ENCODE measurements around the gene PRLHR. TPM values are rescaled to one million over a fixed set of nuclear protein-coding genes. Genes with fewer than 3 reads are reported as not detected.

Gene PRLHR
- total RNA-seq, 1 experiment from 2014 or later = not detected

- Histone ChIP-seq H3K9me3 (ENCODE audit: low read depth, low read length, poor library complexity, severe bottlenecking) (no peaks in the 10 kb centered on the region), H3K4me3 (ENCODE audit: low read depth, low read length, poor library complexity, severe bottlenecking) (no peak overlapping the region), H3K36me3 (ENCODE audit: insufficient read depth, low read length, poor library complexity, severe bottlenecking) (no peaks in the 10 kb centered on the region), H3K27me3 (replicated peaks; ENCODE audit: insufficient read depth, low read depth, low read length, poor library complexity) (peaks cover 75% of the 10 kb centered on the region), H3K27ac (ENCODE audit: low read depth, low read length, poor library complexity, severe bottlenecking) (no peak overlapping the region), H3K4me1 (ENCODE audit: insufficient read depth, low read length, poor library complexity, severe bottlenecking) (no peaks in the 10 kb centered on the region)
- ChIA-PET CTCF (no interaction called here), POLR2A (ENCODE audit: low non-redundant PET) (no interaction called here)
- no peak for DNase-seq (ENCODE audit: low spot score)
- no TSS peak for BruUV-seq (replicated peaks)
- intact Hi-C loops (cut with micrococcal nuclease; ENCODE audit: unreplicated experiment) = no loop called here
- TF ChIP-seq CTCF (conservative IDR thresholded peaks at IDR 0.05; ENCODE audit: low read depth, low read length) = no peak
Measured at GRCh38 chr10:118595064-118595420, 406 bp downstream of the PRLHR start.

GRCh38 chr10:118594392-118595063 lies 920 bp downstream of the PRLHR start:
- no peak for TF ChIP-seq EZH2 (IDR thresholded peaks at IDR 0.05; ENCODE audit: borderline replicate concordance, low read depth, low read length, poor library complexity, severe bottlenecking)
- TF ChIP-seq CTCF (conservative IDR thresholded peaks at IDR 0.05; ENCODE audit: low read depth, low read length) = no peak; the same call in 1 of the 2 replicates
- Histone ChIP-seq H3K4me3 (ENCODE audit: low read depth, low read length, poor library complexity, severe bottlenecking) (no peak overlapping the region), H3K36me3 (ENCODE audit: insufficient read depth, low read length, poor library complexity, severe bottlenecking) (no peaks in the 10 kb centered on the region), H3K4me1 (ENCODE audit: insufficient read depth, low read length, poor library complexity, severe bottlenecking) (no peaks in the 10 kb centered on the region), H3K9me3 (ENCODE audit: low read depth, low read length, poor library complexity, severe bottlenecking) (no peaks in the 10 kb centered on the region), H3K27me3 (replicated peaks; ENCODE audit: insufficient read depth, low read depth, low read length, poor library complexity) (peaks cover 76% of the 10 kb centered on the region), H3K27ac (ENCODE audit: low read depth, low read length, poor library complexity, severe bottlenecking) (no peak overlapping the region)
- DNase-seq (ENCODE audit: low spot score) = peak; percentile 25
- intact Hi-C loops (cut with micrococcal nuclease; ENCODE audit: unreplicated experiment) = no loop called here
- BruUV-seq (replicated peaks) = no TSS peak
- ChIA-PET CTCF (interaction anchor here (1.4 kb wide), 1 partner anchor 127 kb away, joined by 6 read pairs; no protein-coding TSS in a partner anchor), POLR2A (ENCODE audit: low non-redundant PET) (no interaction called here)

GRCh38 chr10:118592675-118593330 lies 2.6 kb downstream of the PRLHR start:
- BruUV-seq (replicated peaks) = no TSS peak
- H3K4me3 ChIP-seq (ENCODE audit: low read depth, low read length, poor library complexity, severe bottlenecking) = no peak overlapping the region
- intact Hi-C loops (cut with micrococcal nuclease; ENCODE audit: unreplicated experiment) = no loop called here
- no peak overlapping the region for H3K27ac ChIP-seq (ENCODE audit: low read depth, low read length, poor library complexity, severe bottlenecking)
- no peaks in the 10 kb centered on the region for H3K9me3 ChIP-seq (ENCODE audit: low read depth, low read length, poor library complexity, severe bottlenecking)
- DNase-seq (ENCODE audit: low spot score) = no peak
- TF ChIP-seq CTCF (conservative IDR thresholded peaks at IDR 0.05; ENCODE audit: low read depth, low read length) (no peak), EZH2 (IDR thresholded peaks at IDR 0.05; ENCODE audit: borderline replicate concordance, low read depth, low read length, poor library complexity, severe bottlenecking) (no peak)
- no peaks in the 10 kb centered on the region for H3K4me1 ChIP-seq (ENCODE audit: insufficient read depth, low read length, poor library complexity, severe bottlenecking)
- ChIA-PET POLR2A (ENCODE audit: low non-redundant PET) (no interaction called here), CTCF (no interaction called here)
- peaks cover 78% of the 10 kb centered on the region for H3K27me3 ChIP-seq (replicated peaks; ENCODE audit: insufficient read depth, low read depth, low read length, poor library complexity)
- no peaks in the 10 kb centered on the region for H3K36me3 ChIP-seq (ENCODE audit: insufficient read depth, low read length, poor library complexity, severe bottlenecking)

All from A673 (cell line).